ENCODE data around the gene LMOD3.

DNA sequence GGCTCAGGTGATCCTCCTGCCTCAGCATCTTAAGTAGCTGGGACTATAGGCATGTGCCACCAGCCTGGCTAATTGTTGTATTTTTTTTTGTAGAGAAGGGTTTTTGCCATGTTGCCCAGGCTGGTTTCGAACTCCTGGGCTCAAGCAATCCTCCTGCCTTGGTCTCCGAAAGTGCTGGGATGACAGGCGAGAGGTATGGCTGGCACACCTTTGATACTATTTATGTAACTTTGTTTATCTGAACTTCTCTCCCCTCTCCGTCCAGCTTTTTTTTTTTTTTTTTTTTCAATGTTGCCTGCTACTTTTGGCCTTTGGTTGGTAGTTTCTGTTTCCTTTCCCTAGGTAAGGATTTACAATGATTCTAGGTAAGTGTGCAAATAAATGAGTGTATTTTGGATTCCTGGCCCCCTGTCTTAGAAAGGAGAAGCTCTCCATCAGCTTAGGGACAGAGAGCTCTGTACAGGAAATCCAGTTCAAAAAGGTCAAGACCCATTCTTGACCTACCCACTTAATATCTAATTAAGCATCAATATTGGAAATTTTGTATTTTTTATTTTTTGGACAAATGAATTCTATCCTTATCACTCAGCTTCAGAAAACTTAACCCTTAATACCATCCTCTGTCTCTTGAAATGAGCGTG lies 30.9 kb downstream of the LMOD3 start:
- no peak for TF ChIP-seq CTCF (IDR thresholded peaks at IDR 0.05)
- TF ChIP-seq ZFX (IDR thresholded peaks at IDR 0.05; ENCODE audit: borderline replicate concordance): no peak

Data from 22Rv1 (cell line).